ENCODE measurements around the gene SMAD6. TPM values are rescaled to one million over a fixed set of nuclear protein-coding genes. Genes with fewer than 3 reads are reported as not detected.
A peak's percentile ranks its signal among the peaks of the same experiment; 100 is the strongest.

Gene SMAD6
- total RNA-seq, 4 donors from 2014 or later, result 59.3 to 118 (median 62.3) TPM

- WGBS, 2 donors, result 16 to 18% methylated on average over 20 to 26 of the region's 26 CpGs
- Histone ChIP-seq H3K27ac (peak overlapping the region; percentile 39 to 79 (median 69)), H3K27me3 (no peaks in the 10 kb centered on the region), H3K4me1 (peaks cover 34 to 72% of the 10 kb centered on the region in 2 donors), H3K9me3 (no peaks in the 10 kb centered on the region), H3K4me3 (replicated peaks in 1 of 3) (peak overlapping the region in 1 of 3 donors; percentile 4), H3K36me3 (no peaks in the 10 kb centered on the region)
- intact Hi-C loops (cut with DNase I), result no loop called here
- TF ChIP-seq CTCF (IDR thresholded peaks at IDR 0.05) (no peak), POLR2A (IDR thresholded peaks at IDR 0.05) (no peak)
- DNase-seq, result peak; percentile 57 to 66
Measured at GRCh38 chr15:66729331-66729951, 27.4 kb downstream of the SMAD6 start.

- Histone ChIP-seq H3K36me3 (no peaks in the 10 kb centered on the region), H3K27me3 (no peaks in the 10 kb centered on the region), H3K9me3 (no peaks in the 10 kb centered on the region), H3K27ac (peak overlapping the region; percentile 27 to 79 (median 69)), H3K4me1 (peaks cover 28 to 69% of the 10 kb centered on the region in 2 donors), H3K4me3 (replicated peaks in 1 of 3) (no peak overlapping the region)
- WGBS, 2 donors, result 89 to 92% methylated on average over 4 of the region's 4 CpGs
- intact Hi-C loops (cut with DNase I), result no loop called here
- TF ChIP-seq POLR2A (IDR thresholded peaks at IDR 0.05), result no peak
- no peak for TF ChIP-seq CTCF (IDR thresholded peaks at IDR 0.05)
- no peak for DNase-seq
Measured at GRCh38 chr15:66730168-66731021, 28.4 kb downstream of the SMAD6 start.

- intact Hi-C loops (cut with DNase I), result no loop called here
- H3K4me3 ChIP-seq (replicated peaks in 1 of 3), result no peak overlapping the region
- H3K4me1 ChIP-seq, result peaks cover 46 to 74% of the 10 kb centered on the region in 2 donors
- H3K9me3 ChIP-seq, result no peaks in the 10 kb centered on the region
- H3K27me3 ChIP-seq, result no peaks in the 10 kb centered on the region
- no peaks in the 10 kb centered on the region for H3K36me3 ChIP-seq
- no peak for TF ChIP-seq CTCF (IDR thresholded peaks at IDR 0.05)
- no peak for TF ChIP-seq POLR2A (IDR thresholded peaks at IDR 0.05)
- DNase-seq, result no peak
- peak overlapping the region in 2 of 3 donors; percentile 46 for H3K27ac ChIP-seq
- WGBS, 2 donors, result 62 to 67% methylated on average over 11 of the region's 11 CpGs
Measured at GRCh38 chr15:66733976-66734375, 31.9 kb downstream of the SMAD6 start.

GRCh38 chr15:66734961-66735908 lies 33.2 kb downstream of the SMAD6 start:
- Histone ChIP-seq H3K27ac (peak overlapping the region in 2 of 3 donors; percentile 46), H3K36me3 (no peaks in the 10 kb centered on the region), H3K4me3 (replicated peaks in 1 of 3) (no peak overlapping the region), H3K4me1 (peaks cover 40 to 74% of the 10 kb centered on the region in 2 donors), H3K27me3 (no peaks in the 10 kb centered on the region), H3K9me3 (no peaks in the 10 kb centered on the region)
- intact Hi-C loops (cut with DNase I), result no loop called here
- DNase-seq, result no peak
- WGBS, 2 donors, result 74 to 84% methylated on average over 10 of the region's 10 CpGs
- TF ChIP-seq CTCF (IDR thresholded peaks at IDR 0.05), result no peak
- TF ChIP-seq POLR2A (IDR thresholded peaks at IDR 0.05), result no peak
